ENCODE results near the gene ANTXR2.

The ANTXR2 gene

DNA sequence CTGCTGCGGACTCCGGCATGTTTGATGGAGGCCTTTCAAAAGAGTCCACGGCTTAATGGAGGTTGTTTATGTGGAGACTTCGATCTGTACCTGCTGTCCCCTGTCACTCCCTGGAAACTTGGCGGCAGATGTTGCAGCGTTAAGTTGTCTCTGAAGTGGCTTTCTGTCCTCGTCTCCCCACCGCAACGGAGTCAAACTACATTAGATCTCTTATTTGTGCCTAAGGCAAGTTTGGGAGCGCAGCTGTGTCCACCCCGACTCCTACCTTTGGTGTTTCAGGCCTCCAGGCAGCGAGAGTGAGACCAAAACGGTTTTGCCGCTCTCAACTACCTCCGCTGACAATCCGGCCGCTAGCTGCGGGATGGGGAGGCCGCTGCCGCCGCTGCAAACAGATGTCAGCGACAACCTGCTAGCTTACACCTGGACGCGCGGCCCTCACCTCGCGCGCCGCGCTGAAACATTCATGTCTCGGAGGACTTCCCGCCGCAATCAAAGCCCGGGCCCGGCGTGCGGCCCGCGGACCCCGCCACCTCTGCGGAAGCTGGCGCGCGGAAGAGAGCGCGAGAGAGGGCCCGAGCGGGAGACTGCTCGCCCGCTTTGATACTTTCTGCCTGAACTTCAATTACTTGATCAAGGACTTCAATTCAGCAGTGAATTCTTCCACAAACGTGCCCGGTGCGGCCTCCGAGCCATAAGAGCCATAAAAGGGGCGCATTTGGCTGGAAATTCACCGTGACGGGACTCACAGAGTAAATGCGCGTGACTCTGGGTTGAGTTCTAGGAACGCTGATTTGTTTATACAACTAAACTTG lies 108.4 kb downstream of the ANTXR2 start:
- Histone ChIP-seq H3K36me3 (ENCODE audit: low read depth) (peaks cover 6% of the 10 kb centered on the region; the same call in 1 of the 2 replicates), H3K4me1 (ENCODE audit: insufficient read depth, poor library complexity, severe bottlenecking) (no peaks in the 10 kb centered on the region), H3K27me3 (ENCODE audit: insufficient read depth, poor library complexity, severe bottlenecking) (no peaks in the 10 kb centered on the region), H3K27ac (ENCODE audit: poor library complexity, severe bottlenecking) (no peak overlapping the region), H3K9me3 (ENCODE audit: severe bottlenecking) (no peaks in the 10 kb centered on the region), H3K4me3 (ENCODE audit: severe bottlenecking) (no peak overlapping the region)
- ATAC-seq (ENCODE audit: low read depth) (no peak), DNase-seq (ENCODE audit: low spot score) (no peak)
- TF ChIP-seq, protein P1, sequence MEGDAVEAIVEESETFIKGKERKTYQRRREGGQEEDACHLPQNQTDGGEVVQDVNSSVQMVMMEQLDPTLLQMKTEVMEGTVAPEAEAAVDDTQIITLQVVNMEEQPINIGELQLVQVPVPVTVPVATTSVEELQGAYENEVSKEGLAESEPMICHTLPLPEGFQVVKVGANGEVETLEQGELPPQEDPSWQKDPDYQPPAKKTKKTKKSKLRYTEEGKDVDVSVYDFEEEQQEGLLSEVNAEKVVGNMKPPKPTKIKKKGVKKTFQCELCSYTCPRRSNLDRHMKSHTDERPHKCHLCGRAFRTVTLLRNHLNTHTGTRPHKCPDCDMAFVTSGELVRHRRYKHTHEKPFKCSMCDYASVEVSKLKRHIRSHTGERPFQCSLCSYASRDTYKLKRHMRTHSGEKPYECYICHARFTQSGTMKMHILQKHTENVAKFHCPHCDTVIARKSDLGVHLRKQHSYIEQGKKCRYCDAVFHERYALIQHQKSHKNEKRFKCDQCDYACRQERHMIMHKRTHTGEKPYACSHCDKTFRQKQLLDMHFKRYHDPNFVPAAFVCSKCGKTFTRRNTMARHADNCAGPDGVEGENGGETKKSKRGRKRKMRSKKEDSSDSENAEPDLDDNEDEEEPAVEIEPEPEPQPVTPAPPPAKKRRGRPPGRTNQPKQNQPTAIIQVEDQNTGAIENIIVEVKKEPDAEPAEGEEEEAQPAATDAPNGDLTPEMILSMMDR (IDR thresholded peaks at IDR 0.05; ENCODE audit: poor library complexity, severe bottlenecking): no peak

DNA sequence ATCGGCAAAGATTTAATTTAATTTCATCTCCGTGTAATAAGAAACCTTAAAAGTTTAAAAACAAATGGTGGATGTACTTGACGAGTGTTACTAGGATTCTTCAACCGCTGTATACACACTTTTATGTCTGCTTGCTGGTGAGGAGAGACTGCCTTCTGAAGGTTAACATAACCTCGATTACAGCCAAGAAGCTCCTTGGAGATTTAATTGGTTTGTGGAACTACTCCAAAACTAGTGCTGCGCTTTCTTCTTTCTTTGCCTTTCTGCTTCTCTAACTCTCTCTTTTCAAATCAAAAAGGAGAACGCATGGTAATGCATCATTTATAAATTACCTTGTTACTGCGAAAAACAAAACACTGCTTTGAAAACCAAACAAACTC lies 109.0 kb downstream of the ANTXR2 start:
- H3K4me1 ChIP-seq (ENCODE audit: insufficient read depth, poor library complexity, severe bottlenecking): no peaks in the 10 kb centered on the region
- H3K36me3 ChIP-seq (ENCODE audit: low read depth): peaks cover 6% of the 10 kb centered on the region; the same call in 1 of the 2 replicates
- ATAC-seq (ENCODE audit: low read depth) (no peak), DNase-seq (ENCODE audit: low spot score) (no peak)
- TF ChIP-seq, protein P1 (IDR thresholded peaks at IDR 0.05; ENCODE audit: poor library complexity, severe bottlenecking): no peak
- H3K4me3 ChIP-seq (ENCODE audit: severe bottlenecking): no peak overlapping the region
- no peaks in the 10 kb centered on the region for H3K27me3 ChIP-seq (ENCODE audit: insufficient read depth, poor library complexity, severe bottlenecking)
- no peak overlapping the region for H3K27ac ChIP-seq (ENCODE audit: poor library complexity, severe bottlenecking)
- H3K9me3 ChIP-seq (ENCODE audit: severe bottlenecking): no peaks in the 10 kb centered on the region

GRCh38 chr4:79959652-79960051 lies 113.4 kb downstream of the ANTXR2 start:
- ATAC-seq (ENCODE audit: low read depth) (no peak), DNase-seq (ENCODE audit: low spot score) (no peak)
- H3K4me3 ChIP-seq (ENCODE audit: severe bottlenecking): no peak overlapping the region
- no peaks in the 10 kb centered on the region for H3K4me1 ChIP-seq (ENCODE audit: insufficient read depth, poor library complexity, severe bottlenecking)
- no peak overlapping the region for H3K27ac ChIP-seq (ENCODE audit: poor library complexity, severe bottlenecking)
- no peaks in the 10 kb centered on the region for H3K9me3 ChIP-seq (ENCODE audit: severe bottlenecking)
- no peaks in the 10 kb centered on the region for H3K27me3 ChIP-seq (ENCODE audit: insufficient read depth, poor library complexity, severe bottlenecking)
- TF ChIP-seq, protein P1 (IDR thresholded peaks at IDR 0.05; ENCODE audit: poor library complexity, severe bottlenecking): no peak
- peaks cover 3% of the 10 kb centered on the region for H3K36me3 ChIP-seq (ENCODE audit: low read depth)

- H3K4me1 ChIP-seq (ENCODE audit: insufficient read depth, poor library complexity, severe bottlenecking): no peaks in the 10 kb centered on the region
- no peaks in the 10 kb centered on the region for H3K9me3 ChIP-seq (ENCODE audit: severe bottlenecking)
- TF ChIP-seq, protein P1 (IDR thresholded peaks at IDR 0.05; ENCODE audit: poor library complexity, severe bottlenecking): no peak
- no peak overlapping the region for H3K27ac ChIP-seq (ENCODE audit: poor library complexity, severe bottlenecking)
- no peak overlapping the region for H3K4me3 ChIP-seq (ENCODE audit: severe bottlenecking)
- no peaks in the 10 kb centered on the region for H3K27me3 ChIP-seq (ENCODE audit: insufficient read depth, poor library complexity, severe bottlenecking)
- ATAC-seq (ENCODE audit: low read depth) (no peak), DNase-seq (ENCODE audit: low spot score) (no peak)
- peaks cover 6% of the 10 kb centered on the region; the same call in 1 of the 2 replicates for H3K36me3 ChIP-seq (ENCODE audit: low read depth)
These were observed 114.4 kb downstream of the ANTXR2 start for GRCh38 chr4:79958466-79959264.
